H9 (cell line): Measurements from ENCODE around the gene PLD1. TPM values are rescaled to one million over a fixed set of nuclear protein-coding genes. Genes with fewer than 3 reads are reported as not detected.

Source experiments
- DNase-seq: peaks from one replicate; pipeline ENCODE4 v3.0.0-alpha.2; 2017
- H2AFZ ChIP-seq: one replicate; pipeline ENCODE4 v1.6.1; 2013; ENCODE audit warnings: mild to moderate bottlenecking, low read length, control low read depth, moderate library complexity
- H2AK5ac ChIP-seq: 2 replicates; pipeline ENCODE4 v1.6.1; 2013; ENCODE audit warnings: low read length, control low read depth, mixed read lengths; ENCODE audit not compliant: insufficient read length
- H2BK120ac ChIP-seq: one replicate; pipeline ENCODE4 v1.6.1; 2013; ENCODE audit warnings: low read depth, mild to moderate bottlenecking, low read length, control low read depth, inconsistent platforms; ENCODE audit not compliant: poor library complexity, severe bottlenecking
- H2BK12ac ChIP-seq: 2 replicates; pipeline ENCODE4 v1.6.1; 2013; ENCODE audit warnings: low read length, control low read depth, mixed read lengths, low read depth; ENCODE audit not compliant: insufficient read length
- H2BK15ac ChIP-seq: 2 replicates; pipeline ENCODE4 v1.6.1; 2013; ENCODE audit warnings: low read depth, low read length, control low read depth
- H2BK20ac ChIP-seq: one replicate; pipeline ENCODE4 v1.6.1; 2013; ENCODE audit warnings: low read depth, mild to moderate bottlenecking, low read length, control low read depth, inconsistent platforms; ENCODE audit not compliant: poor library complexity, severe bottlenecking
- H2BK5ac ChIP-seq: 2 replicates; pipeline ENCODE4 v1.6.1; 2013; ENCODE audit warnings: low read length, control low read depth, mixed read lengths; ENCODE audit not compliant: insufficient read length
- H3K14ac ChIP-seq: 2 replicates; pipeline ENCODE4 v1.6.1; 2013; ENCODE audit warnings: low read length, control low read depth; ENCODE audit not compliant: insufficient read depth
- H3K18ac ChIP-seq: 2 replicates; pipeline ENCODE4 v1.6.1; 2013; ENCODE audit warnings: low read depth, mild to moderate bottlenecking, mixed read lengths, low read length, control low read depth; ENCODE audit not compliant: insufficient read length
- H3K23ac ChIP-seq: 2 replicates; pipeline ENCODE4 v1.6.1; 2013; ENCODE audit warnings: low read length, control low read depth, mixed read lengths, low read depth; ENCODE audit not compliant: insufficient read length
- H3K23me2 ChIP-seq: 2 replicates; pipeline ENCODE4 v1.6.1; 2013; ENCODE audit warnings: low read depth, mild to moderate bottlenecking, mixed read lengths, low read length, control low read depth; ENCODE audit not compliant: insufficient read length, poor library complexity, severe bottlenecking
- H3K27ac ChIP-seq: 2 replicates; pipeline ENCODE4 v1.5.1; 2013; ENCODE audit warnings: low read length, control low read depth, mixed read lengths, low read depth; ENCODE audit not compliant: insufficient read length
- H3K27me3 ChIP-seq: 2 replicates; pipeline ENCODE4 v1.6.1; 2013; ENCODE audit warnings: low read length, control low read depth, inconsistent platforms; ENCODE audit not compliant: insufficient read depth
- H3K4ac ChIP-seq: 2 replicates; pipeline ENCODE4 v1.6.1; 2013; ENCODE audit warnings: low read depth, mild to moderate bottlenecking, control low read depth, inconsistent platforms, low read length, moderate library complexity
- H3K4me1 ChIP-seq: 2 replicates; pipeline ENCODE4 v1.6.1; 2013; ENCODE audit warnings: low read length, control low read depth, inconsistent platforms; ENCODE audit not compliant: insufficient read depth
- H3K4me2 ChIP-seq: 2 replicates; pipeline ENCODE4 v1.6.1; 2013; ENCODE audit warnings: low read length, control low read depth, mixed read lengths; ENCODE audit not compliant: insufficient read length, insufficient read depth
- H3K56ac ChIP-seq: 2 replicates; pipeline ENCODE4 v1.6.1; 2013; ENCODE audit warnings: low read depth, mild to moderate bottlenecking, mixed read lengths, low read length, control low read depth; ENCODE audit not compliant: insufficient read length
- H3K79me1 ChIP-seq: 2 replicates; pipeline ENCODE4 v1.6.1; 2013; ENCODE audit warnings: low read depth, mild to moderate bottlenecking, moderate library complexity, low read length, control low read depth, inconsistent platforms; ENCODE audit not compliant: insufficient read depth, poor library complexity, severe bottlenecking
- H3K79me2 ChIP-seq: 2 replicates; pipeline ENCODE4 v1.6.1; 2013; ENCODE audit warnings: low read length, control low read depth, inconsistent platforms; ENCODE audit not compliant: insufficient read depth
- H3K9ac ChIP-seq: 2 replicates; pipeline ENCODE4 v1.6.1; 2013; ENCODE audit warnings: low read length, control low read depth, mixed read lengths; ENCODE audit not compliant: insufficient read length; ENCODE audit errors: extremely low read depth
- H3K9me3 ChIP-seq: one replicate; pipeline ENCODE4 v1.6.1; 2013; ENCODE audit warnings: low read depth, low read length, inconsistent platforms; ENCODE audit not compliant: control insufficient read depth
- H3T11ph ChIP-seq: one replicate; pipeline ENCODE4 v1.6.1; 2013; ENCODE audit warnings: mild to moderate bottlenecking, low read length, control low read depth, inconsistent platforms
- H4K20me1 ChIP-seq: one replicate; pipeline ENCODE4 v1.6.1; 2013; ENCODE audit not compliant: control insufficient read depth, insufficient read length, insufficient read depth
- H4K5ac ChIP-seq: 2 replicates; pipeline ENCODE4 v1.6.1; 2013; ENCODE audit warnings: low read depth, mild to moderate bottlenecking, mixed read lengths, low read length, control low read depth; ENCODE audit not compliant: insufficient read length
- H4K8ac ChIP-seq: replicated peaks from 2 replicates; pipeline ENCODE4 v1.6.1; 2013; ENCODE audit warnings: low read length, control low read depth, mixed read lengths, low read depth; ENCODE audit not compliant: insufficient read length
- H4K91ac ChIP-seq: 2 replicates; pipeline ENCODE4 v1.6.1; 2013; ENCODE audit warnings: low read depth, mild to moderate bottlenecking, moderate library complexity, mixed read lengths, low read length, control low read depth; ENCODE audit not compliant: insufficient read length
- H3K27ac Mint-ChIP-seq, 3 experiments: 2 replicates in 2 of 3; 3 replicates in 1 of 3; pipeline ENCODE4 v1.8.0; 2020 to 2021; ENCODE audit warnings: mixed read lengths in 3 of 3, mild to moderate bottlenecking in 1 of 3, moderate library complexity in 1 of 3
- H3K27me3 Mint-ChIP-seq: 2 replicates; pipeline ENCODE4 v1.8.0; 2021; ENCODE audit warnings: low read depth, mild to moderate bottlenecking, moderate library complexity, mixed read lengths
- H3K36me3 Mint-ChIP-seq, 3 experiments: 2 replicates in 2 of 3; 3 replicates in 1 of 3; pipeline ENCODE4 v1.8.0; 2020 to 2021; ENCODE audit warnings: low read depth in 3 of 3, mixed read lengths in 3 of 3; ENCODE audit not compliant: insufficient read depth in 1 of 3
- H3K4me1 Mint-ChIP-seq, 2 experiments: 2 replicates each; pipeline ENCODE4 v1.8.0; 2020; ENCODE audit warnings: mixed read lengths in 2 of 2
- H3K4me3 Mint-ChIP-seq, 2 experiments: 2 replicates in 1 of 2; 3 replicates in 1 of 2; pipeline ENCODE4 v1.8.0; 2020 to 2021; ENCODE audit warnings: mild to moderate bottlenecking in 2 of 2, mixed read lengths in 2 of 2, moderate library complexity in 1 of 2
- H3K9me3 Mint-ChIP-seq, 2 experiments: 2 replicates in 1 of 2; 3 replicates in 1 of 2; pipeline ENCODE4 v1.8.0; 2020; ENCODE audit warnings: mild to moderate bottlenecking in 2 of 2, mixed read lengths in 2 of 2, moderate library complexity in 1 of 2
- WGBS: extraction: QIAGEN DNeasy Blood & Tissue Kit; methylation state at CpG from one replicate; pipeline ENCODE4 v1.1.7; 2013; ENCODE audit warnings: missing lambda C conversion rate, low lambda C conversion rate, mixed read lengths; ENCODE audit not compliant: insufficient read length; ENCODE audit errors: extremely low coverage; 5-methylcytosine and 5-hydroxymethylcytosine counted together
- total RNA-seq: library from RNA; stranded (reverse); gene quantifications from 2 replicates; pipeline ENCODE4 v1.2.1, GENCODE V29; 2021
- TF ChIP-seq, protein P1 (sequence below): fragments of 200-600 bp; sonication (generic); conservative IDR thresholded peaks from 3 replicates; pipeline ENCODE4 v1.8.0; 2021; ENCODE audit warnings: antibody characterized with exemption, mild to moderate bottlenecking

Gene PLD1
- total RNA-seq, 1 experiment from 2014 or later: 1.8 TPM

DNA sequence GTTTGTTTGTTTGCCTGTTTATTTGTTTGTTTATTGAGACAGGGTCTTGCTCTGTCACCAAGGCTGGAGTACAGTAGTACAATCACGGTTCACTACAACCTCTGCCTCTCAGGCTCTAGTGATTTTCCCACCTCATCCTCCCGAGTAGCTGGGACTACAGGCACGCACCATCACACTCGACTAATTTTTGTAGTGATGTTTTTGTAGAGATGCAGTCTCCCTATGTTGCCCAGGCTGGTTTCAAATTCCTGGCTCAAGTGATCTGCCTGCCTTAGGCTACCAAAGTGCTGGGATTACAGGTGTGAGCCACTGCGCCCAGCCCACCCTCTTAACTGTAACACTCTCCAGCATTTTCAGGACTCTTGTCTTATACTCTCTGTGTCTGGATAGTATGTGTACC, 26.7 kb downstream of the PLD1 start:
- no peaks in the 10 kb centered on the region for H3K36me3 Mint-ChIP-seq
- Histone ChIP-seq H4K5ac (no peak overlapping the region), H3K14ac (no peak overlapping the region), H3K79me2 (no peaks in the 10 kb centered on the region), H3T11ph (no peak overlapping the region), H3K9me3 (no peaks in the 10 kb centered on the region), H2BK12ac (no peak overlapping the region), H3K23ac (no peak overlapping the region), H2BK20ac (no peak overlapping the region), H4K8ac (no peak overlapping the region), H4K91ac (no peak overlapping the region), H3K4me1 (no peaks in the 10 kb centered on the region), H2AFZ (no peak overlapping the region), H3K4ac (no peak overlapping the region), H3K9ac (no peak overlapping the region), H4K20me1 (no peaks in the 10 kb centered on the region), H2BK15ac (no peak overlapping the region), H3K18ac (no peak overlapping the region), H3K4me2 (no peak overlapping the region), H3K56ac (no peak overlapping the region), H3K79me1 (no peaks in the 10 kb centered on the region), H2AK5ac (no peak overlapping the region), H2BK120ac (no peak overlapping the region), H2BK5ac (no peak overlapping the region), H3K27me3 (no peaks in the 10 kb centered on the region), H3K23me2 (no peaks in the 10 kb centered on the region), H3K27ac (no peak overlapping the region)
- H3K27me3 Mint-ChIP-seq: no peaks in the 10 kb centered on the region
- no peaks in the 10 kb centered on the region for H3K4me1 Mint-ChIP-seq
- DNase-seq: no peak
- no peak overlapping the region for H3K4me3 Mint-ChIP-seq
- no peaks in the 10 kb centered on the region for H3K9me3 Mint-ChIP-seq
- no CpG with 5 or more reads among the region's 5 CpGs for WGBS
- H3K27ac Mint-ChIP-seq: no peak overlapping the region
- TF ChIP-seq, protein P1, sequence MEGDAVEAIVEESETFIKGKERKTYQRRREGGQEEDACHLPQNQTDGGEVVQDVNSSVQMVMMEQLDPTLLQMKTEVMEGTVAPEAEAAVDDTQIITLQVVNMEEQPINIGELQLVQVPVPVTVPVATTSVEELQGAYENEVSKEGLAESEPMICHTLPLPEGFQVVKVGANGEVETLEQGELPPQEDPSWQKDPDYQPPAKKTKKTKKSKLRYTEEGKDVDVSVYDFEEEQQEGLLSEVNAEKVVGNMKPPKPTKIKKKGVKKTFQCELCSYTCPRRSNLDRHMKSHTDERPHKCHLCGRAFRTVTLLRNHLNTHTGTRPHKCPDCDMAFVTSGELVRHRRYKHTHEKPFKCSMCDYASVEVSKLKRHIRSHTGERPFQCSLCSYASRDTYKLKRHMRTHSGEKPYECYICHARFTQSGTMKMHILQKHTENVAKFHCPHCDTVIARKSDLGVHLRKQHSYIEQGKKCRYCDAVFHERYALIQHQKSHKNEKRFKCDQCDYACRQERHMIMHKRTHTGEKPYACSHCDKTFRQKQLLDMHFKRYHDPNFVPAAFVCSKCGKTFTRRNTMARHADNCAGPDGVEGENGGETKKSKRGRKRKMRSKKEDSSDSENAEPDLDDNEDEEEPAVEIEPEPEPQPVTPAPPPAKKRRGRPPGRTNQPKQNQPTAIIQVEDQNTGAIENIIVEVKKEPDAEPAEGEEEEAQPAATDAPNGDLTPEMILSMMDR: no peak
